HepG2 (cell line): Measurements from ENCODE around the gene UBE2J1.

Source experiments
- EZH2 ChIP-seq: conservative IDR thresholded peaks from 2 replicates; pipeline ENCODE4 v1.6.1; 2012; ENCODE audit warnings: mild to moderate bottlenecking, low read depth, low read length, moderate library complexity
- NFRKB ChIP-seq: fragments of 450-650 bp; IDR thresholded peaks from 2 replicates; pipeline ENCODE4 v1.6.1; 2017
- PAX8 ChIP-seq: sonication (generic); formaldehyde crosslinking; IDR thresholded peaks from 2 replicates; pipeline ENCODE4 v1.8.0; 2022; ENCODE audit warnings: mild to moderate bottlenecking, missing genetic modification reagents, borderline replicate concordance
- ZNF589 ChIP-seq: sonication (generic); formaldehyde crosslinking; conservative IDR thresholded peaks from 2 replicates; pipeline ENCODE4 v1.8.0; 2022; ENCODE audit warnings: mild to moderate bottlenecking, moderate library complexity, missing genetic modification reagents
- TF ChIP-seq, protein P1 (sequence below): IDR thresholded peaks from 2 replicates; pipeline ENCODE4 v1.6.1; 2018; ENCODE audit warnings: missing genetic modification reagents, mild to moderate bottlenecking, missing compliant biosample characterization
- TF ChIP-seq, protein P2 (sequence below): sonication (generic); formaldehyde crosslinking; IDR thresholded peaks from 2 replicates; pipeline ENCODE4 v1.4.0; 2020; ENCODE audit warnings: missing genetic modification reagents
- TF ChIP-seq, protein P3 (sequence below): sonication (generic); formaldehyde crosslinking; IDR thresholded peaks from 2 replicates; pipeline ENCODE4 v1.4.0; 2020; ENCODE audit warnings: mild to moderate bottlenecking, missing genetic modification reagents
- TF ChIP-seq, protein P4 (sequence below): sonication (generic); formaldehyde crosslinking; IDR thresholded peaks from 2 replicates; pipeline ENCODE4 v1.5.0; 2020; ENCODE audit warnings: mild to moderate bottlenecking, missing genetic modification reagents, moderate library complexity

DNA sequence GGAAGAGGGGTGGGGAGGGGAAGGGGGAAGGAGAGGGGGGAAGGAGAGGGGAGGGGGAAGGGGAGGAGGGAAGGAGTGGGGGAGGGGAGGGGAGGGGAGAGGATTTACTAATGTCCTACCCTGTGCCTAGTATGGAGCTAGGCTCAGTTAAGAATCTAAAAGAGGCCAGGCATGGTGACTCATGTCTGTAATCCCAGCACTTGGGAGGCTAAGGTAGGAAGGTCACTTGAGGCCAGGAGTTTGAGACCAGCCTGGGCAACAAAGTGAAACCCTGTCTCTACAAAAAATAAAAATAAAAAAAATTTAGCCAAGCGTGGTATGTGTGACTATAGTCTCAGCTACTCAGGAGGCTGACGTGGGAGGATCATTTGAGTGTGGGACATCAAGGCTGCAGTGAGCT is 13.0 kb downstream of the UBE2J1 start:
- TF ChIP-seq EZH2 (no peak), ZNF589 (CRISPR knock-in tag) (no peak), NFRKB (no peak), PAX8 (CRISPR knock-in tag) (no peak)
- TF ChIP-seq, protein P1, sequence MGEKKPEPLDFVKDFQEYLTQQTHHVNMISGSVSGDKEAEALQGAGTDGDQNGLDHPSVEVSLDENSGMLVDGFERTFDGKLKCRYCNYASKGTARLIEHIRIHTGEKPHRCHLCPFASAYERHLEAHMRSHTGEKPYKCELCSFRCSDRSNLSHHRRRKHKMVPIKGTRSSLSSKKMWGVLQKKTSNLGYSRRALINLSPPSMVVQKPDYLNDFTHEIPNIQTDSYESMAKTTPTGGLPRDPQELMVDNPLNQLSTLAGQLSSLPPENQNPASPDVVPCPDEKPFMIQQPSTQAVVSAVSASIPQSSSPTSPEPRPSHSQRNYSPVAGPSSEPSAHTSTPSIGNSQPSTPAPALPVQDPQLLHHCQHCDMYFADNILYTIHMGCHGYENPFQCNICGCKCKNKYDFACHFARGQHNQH (CRISPR knock-in tag): no peak
- TF ChIP-seq, protein P2, sequence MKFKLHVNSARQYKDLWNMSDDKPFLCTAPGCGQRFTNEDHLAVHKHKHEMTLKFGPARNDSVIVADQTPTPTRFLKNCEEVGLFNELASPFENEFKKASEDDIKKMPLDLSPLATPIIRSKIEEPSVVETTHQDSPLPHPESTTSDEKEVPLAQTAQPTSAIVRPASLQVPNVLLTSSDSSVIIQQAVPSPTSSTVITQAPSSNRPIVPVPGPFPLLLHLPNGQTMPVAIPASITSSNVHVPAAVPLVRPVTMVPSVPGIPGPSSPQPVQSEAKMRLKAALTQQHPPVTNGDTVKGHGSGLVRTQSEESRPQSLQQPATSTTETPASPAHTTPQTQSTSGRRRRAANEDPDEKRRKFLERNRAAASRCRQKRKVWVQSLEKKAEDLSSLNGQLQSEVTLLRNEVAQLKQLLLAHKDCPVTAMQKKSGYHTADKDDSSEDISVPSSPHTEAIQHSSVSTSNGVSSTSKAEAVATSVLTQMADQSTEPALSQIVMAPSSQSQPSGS (CRISPR knock-in tag): no peak
- TF ChIP-seq, protein P3, sequence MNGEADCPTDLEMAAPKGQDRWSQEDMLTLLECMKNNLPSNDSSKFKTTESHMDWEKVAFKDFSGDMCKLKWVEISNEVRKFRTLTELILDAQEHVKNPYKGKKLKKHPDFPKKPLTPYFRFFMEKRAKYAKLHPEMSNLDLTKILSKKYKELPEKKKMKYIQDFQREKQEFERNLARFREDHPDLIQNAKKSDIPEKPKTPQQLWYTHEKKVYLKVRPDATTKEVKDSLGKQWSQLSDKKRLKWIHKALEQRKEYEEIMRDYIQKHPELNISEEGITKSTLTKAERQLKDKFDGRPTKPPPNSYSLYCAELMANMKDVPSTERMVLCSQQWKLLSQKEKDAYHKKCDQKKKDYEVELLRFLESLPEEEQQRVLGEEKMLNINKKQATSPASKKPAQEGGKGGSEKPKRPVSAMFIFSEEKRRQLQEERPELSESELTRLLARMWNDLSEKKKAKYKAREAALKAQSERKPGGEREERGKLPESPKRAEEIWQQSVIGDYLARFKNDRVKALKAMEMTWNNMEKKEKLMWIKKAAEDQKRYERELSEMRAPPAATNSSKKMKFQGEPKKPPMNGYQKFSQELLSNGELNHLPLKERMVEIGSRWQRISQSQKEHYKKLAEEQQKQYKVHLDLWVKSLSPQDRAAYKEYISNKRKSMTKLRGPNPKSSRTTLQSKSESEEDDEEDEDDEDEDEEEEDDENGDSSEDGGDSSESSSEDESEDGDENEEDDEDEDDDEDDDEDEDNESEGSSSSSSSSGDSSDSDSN (CRISPR knock-in tag): no peak
- TF ChIP-seq, protein P4, sequence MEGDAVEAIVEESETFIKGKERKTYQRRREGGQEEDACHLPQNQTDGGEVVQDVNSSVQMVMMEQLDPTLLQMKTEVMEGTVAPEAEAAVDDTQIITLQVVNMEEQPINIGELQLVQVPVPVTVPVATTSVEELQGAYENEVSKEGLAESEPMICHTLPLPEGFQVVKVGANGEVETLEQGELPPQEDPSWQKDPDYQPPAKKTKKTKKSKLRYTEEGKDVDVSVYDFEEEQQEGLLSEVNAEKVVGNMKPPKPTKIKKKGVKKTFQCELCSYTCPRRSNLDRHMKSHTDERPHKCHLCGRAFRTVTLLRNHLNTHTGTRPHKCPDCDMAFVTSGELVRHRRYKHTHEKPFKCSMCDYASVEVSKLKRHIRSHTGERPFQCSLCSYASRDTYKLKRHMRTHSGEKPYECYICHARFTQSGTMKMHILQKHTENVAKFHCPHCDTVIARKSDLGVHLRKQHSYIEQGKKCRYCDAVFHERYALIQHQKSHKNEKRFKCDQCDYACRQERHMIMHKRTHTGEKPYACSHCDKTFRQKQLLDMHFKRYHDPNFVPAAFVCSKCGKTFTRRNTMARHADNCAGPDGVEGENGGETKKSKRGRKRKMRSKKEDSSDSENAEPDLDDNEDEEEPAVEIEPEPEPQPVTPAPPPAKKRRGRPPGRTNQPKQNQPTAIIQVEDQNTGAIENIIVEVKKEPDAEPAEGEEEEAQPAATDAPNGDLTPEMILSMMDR: no peak
